Smooth muscle cell (in vitro differentiated cells): Measurements from ENCODE around the gene GSS. TPM values are rescaled to one million over a fixed set of nuclear protein-coding genes. Genes with fewer than 3 reads are reported as not detected.

Experiments used
- DNase-seq: peaks from one replicate; lab custom pipeline; 2025; ENCODE audit not compliant: unreplicated experiment; lab: John Stamatoyannopoulos, UW
- H2AFZ ChIP-seq: fragments of 200-600 bp; sonication (generic); 2 replicates; pipeline ENCODE4 v1.6.0; 2016; ENCODE audit warnings: antibody characterized with exemption, low read depth, mild to moderate bottlenecking
- H3F3A ChIP-seq: fragments of 200-600 bp; sonication (generic); 2 replicates; pipeline ENCODE4 v1.6.0; 2017; ENCODE audit warnings: antibody characterized with exemption, low read depth
- H3K27ac ChIP-seq: fragments of 200-600 bp; sonication (generic); 2 replicates; pipeline ENCODE4 v1.5.1; 2016; ENCODE audit warnings: low read depth, mild to moderate bottlenecking
- H3K27me3 ChIP-seq: fragments of 200-600 bp; sonication (generic); 2 replicates; pipeline ENCODE4 v1.6.1; 2016; ENCODE audit warnings: low read depth, mild to moderate bottlenecking
- H3K36me3 ChIP-seq: fragments of 200-600 bp; sonication (generic); 2 replicates; pipeline ENCODE4 v1.5.1; 2016; ENCODE audit warnings: low read depth
- H3K4me1 ChIP-seq: fragments of 200-600 bp; sonication (generic); 2 replicates; pipeline ENCODE4 v1.5.1; 2016; ENCODE audit warnings: low read depth
- H3K4me2 ChIP-seq: fragments of 200-600 bp; sonication (generic); 2 replicates; pipeline ENCODE4 v1.6.0; 2016; ENCODE audit warnings: mild to moderate bottlenecking
- H3K4me3 ChIP-seq: fragments of 200-600 bp; sonication (generic); 2 replicates; pipeline ENCODE4 v1.5.1; 2016; ENCODE audit warnings: mild to moderate bottlenecking
- H3K79me2 ChIP-seq: fragments of 200-600 bp; sonication (generic); 2 replicates; pipeline ENCODE4 v1.6.0; 2016; ENCODE audit warnings: low read depth, mild to moderate bottlenecking
- H3K9ac ChIP-seq: fragments of 200-600 bp; sonication (generic); 2 replicates; pipeline ENCODE4 v1.6.0; 2016; ENCODE audit warnings: low read depth
- H3K9me3 ChIP-seq: fragments of 200-600 bp; sonication (generic); replicated peaks from 2 replicates; pipeline ENCODE4 v1.5.1; 2016; ENCODE audit warnings: low read depth
- H4K20me1 ChIP-seq: fragments of 200-600 bp; sonication (generic); 2 replicates; pipeline ENCODE4 v1.6.0; 2016; ENCODE audit warnings: low read depth
- WGBS: methylation state at CpG from one replicate; pipeline ENCODE4 v1.1.7; 2016; ENCODE audit warnings: low lambda C conversion rate; 5-methylcytosine and 5-hydroxymethylcytosine counted together
- polyA plus RNA-seq: library from polyadenylated mRNA; unstranded; fragments of >200 nt; fragmentation: Nextera tagmentation; extraction: Ambion mirVana; gene quantifications from 2 replicates; pipeline ENCODE4 v1.2.1, GENCODE V29; 2016
- total RNA-seq: library from RNA; depleted of rRNA; stranded (reverse); fragments of >200 nt; gene quantifications from 2 replicates; pipeline ENCODE4 v1.2.3, GENCODE V29; 2014
- TF ChIP-seq, protein P1 (sequence below): fragments of 200-600 bp; sonication (generic); IDR thresholded peaks from 2 replicates; pipeline ENCODE4 v1.5.1; 2017; ENCODE audit warnings: borderline replicate concordance, mild to moderate bottlenecking, antibody characterized with exemption; ENCODE audit not compliant: insufficient read depth, poor library complexity, severe bottlenecking

Gene GSS
- total and polyA plus RNA-seq, 2 experiments from 2014 or later = 48.4 to 71.6 TPM

GRCh38 chr20:34992751-34993417, 37.3 kb upstream of the GSS start:
- H3K9me3 ChIP-seq = no peaks in the 10 kb centered on the region
- no peaks in the 10 kb centered on the region for H3K79me2 ChIP-seq
- H2AFZ ChIP-seq = no peak overlapping the region
- H3K27me3 ChIP-seq = no peaks in the 10 kb centered on the region
- no peak for DNase-seq
- 97% methylated on average over 20 of the region's 20 CpGs for WGBS
- no peak overlapping the region for H3K4me2 ChIP-seq
- no peaks in the 10 kb centered on the region for H3F3A ChIP-seq
- peaks cover 5% of the 10 kb centered on the region for H4K20me1 ChIP-seq
- no peak overlapping the region for H3K4me3 ChIP-seq
- TF ChIP-seq, protein P1, sequence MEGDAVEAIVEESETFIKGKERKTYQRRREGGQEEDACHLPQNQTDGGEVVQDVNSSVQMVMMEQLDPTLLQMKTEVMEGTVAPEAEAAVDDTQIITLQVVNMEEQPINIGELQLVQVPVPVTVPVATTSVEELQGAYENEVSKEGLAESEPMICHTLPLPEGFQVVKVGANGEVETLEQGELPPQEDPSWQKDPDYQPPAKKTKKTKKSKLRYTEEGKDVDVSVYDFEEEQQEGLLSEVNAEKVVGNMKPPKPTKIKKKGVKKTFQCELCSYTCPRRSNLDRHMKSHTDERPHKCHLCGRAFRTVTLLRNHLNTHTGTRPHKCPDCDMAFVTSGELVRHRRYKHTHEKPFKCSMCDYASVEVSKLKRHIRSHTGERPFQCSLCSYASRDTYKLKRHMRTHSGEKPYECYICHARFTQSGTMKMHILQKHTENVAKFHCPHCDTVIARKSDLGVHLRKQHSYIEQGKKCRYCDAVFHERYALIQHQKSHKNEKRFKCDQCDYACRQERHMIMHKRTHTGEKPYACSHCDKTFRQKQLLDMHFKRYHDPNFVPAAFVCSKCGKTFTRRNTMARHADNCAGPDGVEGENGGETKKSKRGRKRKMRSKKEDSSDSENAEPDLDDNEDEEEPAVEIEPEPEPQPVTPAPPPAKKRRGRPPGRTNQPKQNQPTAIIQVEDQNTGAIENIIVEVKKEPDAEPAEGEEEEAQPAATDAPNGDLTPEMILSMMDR = no peak
- no peaks in the 10 kb centered on the region for H3K4me1 ChIP-seq
- no peak overlapping the region for H3K9ac ChIP-seq
- no peaks in the 10 kb centered on the region for H3K36me3 ChIP-seq
- no peak overlapping the region for H3K27ac ChIP-seq

DNA sequence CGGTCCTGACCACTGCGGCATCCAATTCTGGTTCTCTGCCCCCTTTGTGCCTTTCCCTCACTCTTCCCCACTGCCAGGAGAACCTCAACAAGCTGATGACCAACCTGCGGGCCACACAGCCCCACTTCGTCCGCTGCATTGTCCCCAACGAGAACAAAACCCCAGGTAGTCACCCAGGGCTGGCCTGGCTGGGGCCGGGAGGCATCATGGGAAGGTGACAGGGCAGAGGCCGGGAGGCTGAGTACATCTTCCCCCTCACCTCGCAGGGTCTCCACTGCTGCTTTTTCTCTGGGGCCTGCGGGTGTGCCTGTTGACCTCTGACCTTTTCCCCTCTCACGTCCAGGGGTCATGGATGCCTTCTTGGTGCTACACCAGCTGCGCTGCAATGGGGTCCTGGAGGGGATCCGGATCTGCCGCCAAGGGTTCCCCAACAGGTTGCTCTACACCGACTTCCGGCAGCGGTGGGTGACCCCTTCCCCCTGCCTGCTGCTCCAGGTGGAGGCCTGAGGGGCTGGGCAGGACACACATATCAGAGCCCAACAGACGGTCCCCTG, 35.1 kb upstream of the GSS start:
- Histone ChIP-seq H3K79me2 (no peaks in the 10 kb centered on the region), H3K4me3 (no peak overlapping the region), H3K4me1 (no peaks in the 10 kb centered on the region), H3K27me3 (no peaks in the 10 kb centered on the region), H3F3A (no peaks in the 10 kb centered on the region), H3K9me3 (no peaks in the 10 kb centered on the region), H3K27ac (no peak overlapping the region), H3K9ac (no peak overlapping the region), H4K20me1 (no peaks in the 10 kb centered on the region), H3K4me2 (no peak overlapping the region), H2AFZ (no peak overlapping the region), H3K36me3 (no peaks in the 10 kb centered on the region)
- WGBS = 95% methylated on average over 17 of the region's 18 CpGs
- DNase-seq = no peak
- TF ChIP-seq, protein P1 = no peak

DNA sequence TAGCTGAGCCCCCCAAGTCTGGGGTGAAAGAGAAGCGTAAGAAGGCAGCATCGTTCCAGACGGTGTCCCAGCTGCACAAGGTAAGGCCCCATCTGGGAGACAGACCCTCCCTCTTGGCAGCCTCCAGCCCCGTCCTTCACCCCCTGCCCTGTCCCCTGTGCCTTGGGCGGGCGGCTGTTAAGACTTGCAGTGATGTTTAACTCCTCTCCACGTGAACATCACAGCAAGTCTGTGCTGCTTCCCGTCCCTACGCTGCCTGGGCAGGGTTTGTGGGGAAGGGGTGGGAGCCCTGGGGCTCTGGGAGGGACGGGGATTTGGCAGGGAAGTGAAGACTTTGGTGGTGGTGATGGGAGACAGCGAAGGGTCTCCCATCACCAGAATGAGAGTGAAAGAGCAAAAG, 34.6 kb upstream of the GSS start:
- Histone ChIP-seq H4K20me1 (no peaks in the 10 kb centered on the region), H2AFZ (no peak overlapping the region), H3K4me3 (no peak overlapping the region), H3K27me3 (no peaks in the 10 kb centered on the region), H3F3A (no peaks in the 10 kb centered on the region), H3K4me1 (no peaks in the 10 kb centered on the region), H3K9ac (no peak overlapping the region), H3K36me3 (no peaks in the 10 kb centered on the region), H3K79me2 (no peaks in the 10 kb centered on the region), H3K27ac (no peak overlapping the region), H3K4me2 (no peak overlapping the region), H3K9me3 (no peaks in the 10 kb centered on the region)
- DNase-seq = no peak
- 86% methylated on average over 8 of the region's 11 CpGs for WGBS
- TF ChIP-seq, protein P1 = no peak

DNA sequence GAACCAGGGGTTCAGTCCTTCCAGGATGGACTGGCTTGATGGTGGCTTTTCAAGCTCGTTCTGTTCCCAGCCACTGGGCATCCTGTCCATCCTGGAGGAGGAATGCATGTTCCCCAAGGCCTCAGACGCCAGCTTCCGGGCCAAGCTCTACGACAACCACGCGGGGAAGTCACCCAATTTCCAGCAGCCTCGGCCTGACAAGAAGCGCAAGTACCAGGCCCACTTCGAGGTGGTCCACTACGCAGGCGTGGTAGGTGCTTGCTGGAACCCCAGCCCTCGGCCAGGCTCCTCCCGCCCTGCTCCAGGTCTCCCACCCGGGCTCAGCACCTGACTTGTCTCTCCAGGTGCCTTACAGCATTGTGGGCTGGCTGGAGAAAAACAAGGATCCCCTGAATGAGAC, 34.1 kb upstream of the GSS start:
- Histone ChIP-seq H3K9ac (no peak overlapping the region), H3K9me3 (no peaks in the 10 kb centered on the region), H3K4me2 (no peak overlapping the region), H3K36me3 (no peaks in the 10 kb centered on the region), H3K4me1 (no peaks in the 10 kb centered on the region), H3F3A (no peaks in the 10 kb centered on the region), H3K27me3 (peaks cover under 1% of the 10 kb centered on the region), H3K4me3 (no peak overlapping the region), H3K27ac (no peak overlapping the region), H3K79me2 (no peaks in the 10 kb centered on the region), H4K20me1 (no peaks in the 10 kb centered on the region), H2AFZ (no peak overlapping the region)
- 94% methylated on average over 14 of the region's 14 CpGs for WGBS
- DNase-seq = no peak
- TF ChIP-seq, protein P1 = no peak
